ENCODE results near the gene OR56A5.
"Not testable (repeated sequence)": the region's sequence is repeated elsewhere in the genome, so short reads cannot be mapped to it uniquely, and the experiment has no call there.

OR56A5 gene

DNA sequence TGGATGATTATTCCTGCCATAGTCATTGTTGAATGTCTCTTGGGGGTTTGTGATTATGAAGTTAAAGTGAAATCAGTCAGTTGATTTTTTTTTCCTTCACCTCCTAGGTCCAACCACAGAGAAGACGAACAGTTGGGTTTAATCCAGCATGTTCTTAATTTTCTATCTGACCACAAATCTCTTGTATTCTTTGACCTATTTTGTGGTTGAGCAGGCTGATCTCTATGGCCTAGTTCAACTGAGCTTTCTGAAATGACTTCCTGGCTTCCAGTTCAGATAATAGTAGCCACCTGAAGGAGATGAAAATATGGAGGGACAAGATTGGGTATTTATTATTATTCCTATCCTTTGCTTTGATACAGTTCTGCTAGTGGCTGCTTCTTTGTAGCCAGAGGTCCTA lies 5.2 kb upstream of the OR56A5 start:
- no peak for DNase-seq (ENCODE audit: low read depth)
- no peak overlapping the region for H3K4me3 ChIP-seq (ENCODE audit: low read depth, low read length)
- TF ChIP-seq, protein P1, sequence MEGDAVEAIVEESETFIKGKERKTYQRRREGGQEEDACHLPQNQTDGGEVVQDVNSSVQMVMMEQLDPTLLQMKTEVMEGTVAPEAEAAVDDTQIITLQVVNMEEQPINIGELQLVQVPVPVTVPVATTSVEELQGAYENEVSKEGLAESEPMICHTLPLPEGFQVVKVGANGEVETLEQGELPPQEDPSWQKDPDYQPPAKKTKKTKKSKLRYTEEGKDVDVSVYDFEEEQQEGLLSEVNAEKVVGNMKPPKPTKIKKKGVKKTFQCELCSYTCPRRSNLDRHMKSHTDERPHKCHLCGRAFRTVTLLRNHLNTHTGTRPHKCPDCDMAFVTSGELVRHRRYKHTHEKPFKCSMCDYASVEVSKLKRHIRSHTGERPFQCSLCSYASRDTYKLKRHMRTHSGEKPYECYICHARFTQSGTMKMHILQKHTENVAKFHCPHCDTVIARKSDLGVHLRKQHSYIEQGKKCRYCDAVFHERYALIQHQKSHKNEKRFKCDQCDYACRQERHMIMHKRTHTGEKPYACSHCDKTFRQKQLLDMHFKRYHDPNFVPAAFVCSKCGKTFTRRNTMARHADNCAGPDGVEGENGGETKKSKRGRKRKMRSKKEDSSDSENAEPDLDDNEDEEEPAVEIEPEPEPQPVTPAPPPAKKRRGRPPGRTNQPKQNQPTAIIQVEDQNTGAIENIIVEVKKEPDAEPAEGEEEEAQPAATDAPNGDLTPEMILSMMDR (IDR thresholded peaks at IDR 0.05; ENCODE audit: control insufficient read depth, extremely low read depth, insufficient read depth): no peak

GRCh38 chr11:5967708-5968107 lies 586 bp downstream of the OR56A5 start:
- TF ChIP-seq, protein P1 (IDR thresholded peaks at IDR 0.05; ENCODE audit: control insufficient read depth, extremely low read depth, insufficient read depth): no peak
- no peak overlapping the region for H3K4me3 ChIP-seq (ENCODE audit: low read depth, low read length)
- DNase-seq (ENCODE audit: low read depth): no peak

DNA sequence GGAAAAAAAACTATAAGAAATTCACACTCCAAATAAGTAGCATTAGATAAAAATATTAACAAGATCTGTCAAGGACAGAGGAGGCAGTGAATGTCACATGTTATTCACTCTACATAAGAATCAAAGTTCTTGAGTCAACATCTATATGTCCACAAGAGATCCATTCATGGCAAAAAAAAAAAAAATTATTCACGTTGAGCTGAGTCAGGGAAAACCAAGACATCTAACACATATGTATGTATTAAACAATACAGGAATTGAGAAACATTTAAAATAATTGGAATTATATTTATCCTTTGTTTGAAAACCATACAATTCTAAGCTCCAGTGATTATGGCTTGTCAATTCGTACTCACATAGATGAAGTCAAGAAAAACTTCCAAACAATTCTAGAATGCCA lies 1.3 kb downstream of the OR56A5 start:
- no peak for DNase-seq (ENCODE audit: low read depth)
- TF ChIP-seq, protein P1 (IDR thresholded peaks at IDR 0.05; ENCODE audit: control insufficient read depth, extremely low read depth, insufficient read depth): no peak
- no peak overlapping the region for H3K4me3 ChIP-seq (ENCODE audit: low read depth, low read length)

DNA sequence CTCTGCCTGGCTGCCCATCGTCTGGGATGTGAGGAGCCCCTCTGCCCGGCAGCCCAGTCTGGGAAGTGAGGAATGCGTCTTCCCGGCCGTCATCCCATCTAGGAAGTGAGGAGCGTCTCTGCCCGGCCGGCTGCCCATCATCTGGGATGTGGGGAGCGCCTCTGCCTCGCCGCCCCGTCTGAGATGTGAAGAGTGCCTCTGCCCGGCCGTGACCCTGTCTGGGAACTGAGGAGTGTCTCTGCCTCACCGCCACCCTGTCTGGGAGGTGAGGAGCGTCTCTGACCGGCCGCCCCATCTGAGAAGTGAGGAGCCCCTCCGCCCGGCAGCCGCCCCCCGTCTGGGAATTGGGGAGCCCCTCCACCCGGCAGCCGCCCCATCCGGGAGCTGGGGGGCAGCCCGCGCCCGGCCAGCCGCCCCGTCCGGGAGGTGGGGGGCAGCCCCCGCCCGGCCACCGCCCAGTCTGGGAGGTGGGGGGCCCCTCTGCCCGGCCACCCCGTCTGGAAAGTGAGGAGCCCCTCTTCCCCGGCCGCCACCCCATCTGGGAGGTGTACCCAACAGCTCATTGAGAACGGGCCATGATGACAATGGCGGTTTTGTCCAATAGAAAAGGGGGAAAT lies 7.5 kb downstream of the OR56A5 start:
- not testable (repeated sequence) for H3K4me3 ChIP-seq (ENCODE audit: low read depth, low read length); DNase-seq (ENCODE audit: low read depth)

- TF ChIP-seq, protein P1 (IDR thresholded peaks at IDR 0.05; ENCODE audit: control insufficient read depth, extremely low read depth, insufficient read depth): no peak
- DNase-seq (ENCODE audit: low read depth): no peak
- H3K4me3 ChIP-seq (ENCODE audit: low read depth, low read length): no peak overlapping the region
Observed at GRCh38 chr11:5955586-5955985, 12.7 kb downstream of the OR56A5 start.

DNA sequence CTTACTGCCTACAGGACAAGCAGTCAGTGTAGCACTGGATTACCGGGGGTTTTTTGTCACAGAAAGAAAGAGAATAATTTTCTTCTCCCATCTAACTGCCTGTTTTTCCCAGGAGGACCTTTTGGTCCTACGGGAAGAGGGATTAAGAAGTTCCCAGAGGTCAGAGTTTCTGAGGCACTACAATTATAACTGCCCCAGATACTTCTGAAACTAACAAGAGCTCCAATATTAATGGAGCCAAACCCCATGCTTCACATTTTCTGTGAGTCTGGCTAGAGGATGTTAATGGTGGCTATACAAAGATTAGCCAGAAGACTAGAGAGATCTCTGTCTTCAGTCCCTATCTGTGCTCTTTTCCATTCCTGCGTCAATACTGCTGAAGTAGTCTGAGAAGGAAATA lies 26.3 kb downstream of the OR56A5 start, which contains the start of gene OR56A3:
TSS of gene OR56A3 (plus strand) at position 301 of the 400 bp plus-strand sequence. CDS start 5,096 bp downstream, outside the sequence.
- no peak for DNase-seq (ENCODE audit: low read depth)
- TF ChIP-seq, protein P1 (IDR thresholded peaks at IDR 0.05; ENCODE audit: control insufficient read depth, extremely low read depth, insufficient read depth): no peak
- no peak within 1 kb of the TSS for H3K4me3 ChIP-seq (ENCODE audit: low read depth, low read length)

- TF ChIP-seq, protein P1 (IDR thresholded peaks at IDR 0.05; ENCODE audit: control insufficient read depth, extremely low read depth, insufficient read depth): no peak
- DNase-seq (ENCODE audit: low read depth): no peak
- no peak overlapping the region for H3K4me3 ChIP-seq (ENCODE audit: low read depth, low read length)
Observed at GRCh38 chr11:5940748-5941147, 27.5 kb downstream of the OR56A5 start.
